ENCODE measurements around the gene PGGT1B. TPM values are rescaled to one million over a fixed set of nuclear protein-coding genes. Genes with fewer than 3 reads are reported as not detected.
A peak's percentile ranks its signal among the peaks of the same experiment; 100 is the strongest.

Gene PGGT1B
- polyA plus RNA-seq (5.6 and 6.6 TPM in 2 replicates), polyA minus RNA-seq (25.3 and 25.5 TPM in 2 replicates)

DNA sequence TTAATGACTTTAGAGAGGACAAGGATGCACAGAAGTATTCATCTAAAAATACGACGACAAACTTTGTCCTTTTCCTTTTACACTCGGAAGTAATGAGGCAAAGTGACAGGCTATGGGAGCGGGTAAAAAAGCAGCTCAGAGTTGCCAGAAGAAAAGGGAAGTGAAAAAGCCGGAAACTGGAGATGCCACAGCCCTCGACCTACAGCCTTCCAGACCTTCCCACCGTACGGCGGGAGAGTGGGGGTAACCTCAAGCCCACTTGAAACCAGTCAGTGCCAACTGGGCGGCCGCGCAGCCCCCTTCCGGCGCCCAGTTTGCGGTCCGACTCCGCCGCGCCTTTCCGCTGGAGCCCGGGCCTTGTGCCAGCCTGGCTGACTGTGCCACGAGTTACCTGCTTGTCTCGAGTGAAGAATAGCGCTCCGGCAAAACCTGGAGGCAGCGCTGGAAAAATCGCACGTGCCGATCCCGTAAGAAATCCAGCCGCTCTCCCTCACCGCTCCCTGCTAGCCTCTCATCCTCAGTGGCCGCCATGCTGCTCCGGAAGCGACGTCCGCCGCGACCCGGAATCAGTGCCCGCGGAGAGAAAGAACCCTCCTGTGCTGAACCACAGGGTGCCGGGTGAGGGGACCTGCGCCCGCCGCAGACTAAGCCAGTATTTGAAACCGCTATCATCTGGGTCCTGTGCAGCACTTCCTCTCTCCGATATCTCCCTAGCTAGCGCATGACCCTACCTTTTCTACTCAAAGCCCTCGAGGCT, at the start of gene PGGT1B:
Gene PGGT1B, minus strand, starts transcription at position 557 of the 757 bp plus-strand sequence. Its CDS starts 26 bp downstream, at position 531.
- Histone ChIP-seq H3K9ac (ENCODE audit: low read length) (peak within 1 kb of the TSS; percentile 71), H3K79me2 (replicated peaks; ENCODE audit: insufficient read depth, low read length) (peaks cover 39% of the 10 kb centered on the region), H3F3A (ENCODE audit: insufficient read depth, low read length, poor library complexity, severe bottlenecking) (no peaks in the 10 kb centered on the region), H4K20me1 (ENCODE audit: insufficient read depth) (no peaks in the 10 kb centered on the region), H2AFZ (ENCODE audit: low read depth, low read length) (peak within 1 kb of the TSS; percentile 81), H3K27ac (ENCODE audit: low read length) (peak within 1 kb of the TSS; percentile 86), H3K36me3 (ENCODE audit: insufficient read depth, low read length) (peaks cover 11% of the 10 kb centered on the region), H3K4me2 (ENCODE audit: low read length) (peak within 1 kb of the TSS; percentile 77), H3K9me2 (ENCODE audit: insufficient read depth, low read length) (no peaks in the 10 kb centered on the region), H3K27me3 (ENCODE audit: insufficient read depth, low read depth, low read length) (no peaks in the 10 kb centered on the region), H3K4me3 (ENCODE audit: low read length) (peak within 1 kb of the TSS; percentile 82), H3K9me3 (ENCODE audit: low read length) (no peaks in the 10 kb centered on the region)
- TF ChIP-seq EP300 (conservative IDR thresholded peaks at IDR 0.05; ENCODE audit: poor library complexity, severe bottlenecking) (peak; percentile 45), TAF1 (IDR thresholded peaks at IDR 0.05; ENCODE audit: low read depth) (peak; percentile 73), MXI1 (conservative IDR thresholded peaks at IDR 0.05; ENCODE audit: poor library complexity, severe bottlenecking) (peak; percentile 94), POLR2AphosphoS5 (IDR thresholded peaks at IDR 0.05) (peak; percentile 83), RAD21 (conservative IDR thresholded peaks at IDR 0.05) (no peak), SMC3 (conservative IDR thresholded peaks at IDR 0.05; ENCODE audit: poor library complexity) (peak; percentile 33), EZH2 (IDR thresholded peaks at IDR 0.05; ENCODE audit: borderline replicate concordance, insufficient read depth, low read length, poor library complexity, severe bottlenecking) (no peak)
- TF ChIP-seq, protein P1, sequence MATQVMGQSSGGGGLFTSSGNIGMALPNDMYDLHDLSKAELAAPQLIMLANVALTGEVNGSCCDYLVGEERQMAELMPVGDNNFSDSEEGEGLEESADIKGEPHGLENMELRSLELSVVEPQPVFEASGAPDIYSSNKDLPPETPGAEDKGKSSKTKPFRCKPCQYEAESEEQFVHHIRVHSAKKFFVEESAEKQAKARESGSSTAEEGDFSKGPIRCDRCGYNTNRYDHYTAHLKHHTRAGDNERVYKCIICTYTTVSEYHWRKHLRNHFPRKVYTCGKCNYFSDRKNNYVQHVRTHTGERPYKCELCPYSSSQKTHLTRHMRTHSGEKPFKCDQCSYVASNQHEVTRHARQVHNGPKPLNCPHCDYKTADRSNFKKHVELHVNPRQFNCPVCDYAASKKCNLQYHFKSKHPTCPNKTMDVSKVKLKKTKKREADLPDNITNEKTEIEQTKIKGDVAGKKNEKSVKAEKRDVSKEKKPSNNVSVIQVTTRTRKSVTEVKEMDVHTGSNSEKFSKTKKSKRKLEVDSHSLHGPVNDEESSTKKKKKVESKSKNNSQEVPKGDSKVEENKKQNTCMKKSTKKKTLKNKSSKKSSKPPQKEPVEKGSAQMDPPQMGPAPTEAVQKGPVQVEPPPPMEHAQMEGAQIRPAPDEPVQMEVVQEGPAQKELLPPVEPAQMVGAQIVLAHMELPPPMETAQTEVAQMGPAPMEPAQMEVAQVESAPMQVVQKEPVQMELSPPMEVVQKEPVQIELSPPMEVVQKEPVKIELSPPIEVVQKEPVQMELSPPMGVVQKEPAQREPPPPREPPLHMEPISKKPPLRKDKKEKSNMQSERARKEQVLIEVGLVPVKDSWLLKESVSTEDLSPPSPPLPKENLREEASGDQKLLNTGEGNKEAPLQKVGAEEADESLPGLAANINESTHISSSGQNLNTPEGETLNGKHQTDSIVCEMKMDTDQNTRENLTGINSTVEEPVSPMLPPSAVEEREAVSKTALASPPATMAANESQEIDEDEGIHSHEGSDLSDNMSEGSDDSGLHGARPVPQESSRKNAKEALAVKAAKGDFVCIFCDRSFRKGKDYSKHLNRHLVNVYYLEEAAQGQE (IDR thresholded peaks at IDR 0.05; ENCODE audit: borderline replicate concordance): peak; percentile 48
- TF ChIP-seq, protein P2, sequence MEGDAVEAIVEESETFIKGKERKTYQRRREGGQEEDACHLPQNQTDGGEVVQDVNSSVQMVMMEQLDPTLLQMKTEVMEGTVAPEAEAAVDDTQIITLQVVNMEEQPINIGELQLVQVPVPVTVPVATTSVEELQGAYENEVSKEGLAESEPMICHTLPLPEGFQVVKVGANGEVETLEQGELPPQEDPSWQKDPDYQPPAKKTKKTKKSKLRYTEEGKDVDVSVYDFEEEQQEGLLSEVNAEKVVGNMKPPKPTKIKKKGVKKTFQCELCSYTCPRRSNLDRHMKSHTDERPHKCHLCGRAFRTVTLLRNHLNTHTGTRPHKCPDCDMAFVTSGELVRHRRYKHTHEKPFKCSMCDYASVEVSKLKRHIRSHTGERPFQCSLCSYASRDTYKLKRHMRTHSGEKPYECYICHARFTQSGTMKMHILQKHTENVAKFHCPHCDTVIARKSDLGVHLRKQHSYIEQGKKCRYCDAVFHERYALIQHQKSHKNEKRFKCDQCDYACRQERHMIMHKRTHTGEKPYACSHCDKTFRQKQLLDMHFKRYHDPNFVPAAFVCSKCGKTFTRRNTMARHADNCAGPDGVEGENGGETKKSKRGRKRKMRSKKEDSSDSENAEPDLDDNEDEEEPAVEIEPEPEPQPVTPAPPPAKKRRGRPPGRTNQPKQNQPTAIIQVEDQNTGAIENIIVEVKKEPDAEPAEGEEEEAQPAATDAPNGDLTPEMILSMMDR (IDR thresholded peaks at IDR 0.05; ENCODE audit: poor library complexity, severe bottlenecking): no peak

DNA sequence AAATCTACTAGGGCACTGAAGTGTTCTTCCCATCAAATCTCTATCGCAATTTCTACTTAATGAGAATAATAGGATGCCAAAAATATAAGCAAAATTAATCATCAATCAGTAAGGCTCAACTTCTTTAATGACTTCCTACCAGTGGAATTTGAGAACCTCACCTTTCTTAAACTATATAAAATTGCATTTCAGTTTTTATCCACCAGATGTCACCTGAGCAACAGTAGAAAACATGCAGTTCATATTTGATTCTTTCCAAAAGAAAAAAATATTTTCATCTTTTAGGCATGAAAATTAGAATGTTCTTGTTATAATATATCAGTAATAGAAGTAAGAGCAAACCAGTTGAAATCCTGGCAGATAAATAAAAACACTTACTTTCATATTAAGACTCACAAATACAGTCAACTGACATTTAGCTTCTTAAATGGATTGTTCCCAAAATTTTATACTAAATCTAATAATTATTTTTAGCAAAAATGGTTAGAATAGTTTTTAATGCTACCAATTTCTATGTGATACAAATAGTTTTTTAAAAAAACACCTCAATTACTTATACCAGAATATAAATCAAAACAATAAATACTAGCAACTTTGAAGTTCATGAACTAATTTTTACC, 47.2 kb upstream of the PGGT1B start:
- H3K9me2 ChIP-seq (ENCODE audit: insufficient read depth, low read length): no peaks in the 10 kb centered on the region
- no peaks in the 10 kb centered on the region for H3K79me2 ChIP-seq (replicated peaks; ENCODE audit: insufficient read depth, low read length)
- H3K4me3 ChIP-seq (ENCODE audit: low read length): no peak overlapping the region
- no peaks in the 10 kb centered on the region for H3F3A ChIP-seq (ENCODE audit: insufficient read depth, low read length, poor library complexity, severe bottlenecking)
- no peaks in the 10 kb centered on the region for H3K9me3 ChIP-seq (ENCODE audit: low read length)
- H3K27me3 ChIP-seq (ENCODE audit: insufficient read depth, low read depth, low read length): no peaks in the 10 kb centered on the region
- H3K27ac ChIP-seq (ENCODE audit: low read length): no peak overlapping the region
- H2AFZ ChIP-seq (ENCODE audit: low read depth, low read length): no peak overlapping the region
- H3K9ac ChIP-seq (ENCODE audit: low read length): no peak overlapping the region
- no peak overlapping the region for H3K4me2 ChIP-seq (ENCODE audit: low read length)
- no peaks in the 10 kb centered on the region for H4K20me1 ChIP-seq (ENCODE audit: insufficient read depth)
- TF ChIP-seq SMC3 (conservative IDR thresholded peaks at IDR 0.05; ENCODE audit: poor library complexity) (peak; percentile 93), MXI1 (conservative IDR thresholded peaks at IDR 0.05; ENCODE audit: poor library complexity, severe bottlenecking) (no peak), RAD21 (conservative IDR thresholded peaks at IDR 0.05) (peak; percentile 88), POLR2AphosphoS5 (IDR thresholded peaks at IDR 0.05) (no peak), EZH2 (IDR thresholded peaks at IDR 0.05; ENCODE audit: borderline replicate concordance, insufficient read depth, low read length, poor library complexity, severe bottlenecking) (no peak)
- TF ChIP-seq, protein P1 (IDR thresholded peaks at IDR 0.05; ENCODE audit: borderline replicate concordance): no peak
- TF ChIP-seq, protein P2 (IDR thresholded peaks at IDR 0.05; ENCODE audit: poor library complexity, severe bottlenecking): peak; percentile 82
- no peaks in the 10 kb centered on the region for H3K36me3 ChIP-seq (ENCODE audit: insufficient read depth, low read length)

Measured in neural cell (in vitro differentiated cells).